HepG2 (cell line): ENCODE results near the gene SDK1. TPM values are rescaled to one million over a fixed set of nuclear protein-coding genes. Genes with fewer than 3 reads are reported as not detected.

ENCODE experiments used
- ATAC-seq: fragments of 200-7000 bp; cut with Tn5 transposase; 3 replicates; pipeline ENCODE4 v1.9.1; 2020; ENCODE audit warnings: mild to moderate bottlenecking, moderate library complexity
- BruUV-seq: library from RNA; stranded (reverse); fragments of 400-500 nt; replicated peaks from 2 replicates; lab custom pipeline; 2021; lab: Mats Ljungman, UMichigan
- CTCF ChIA-PET: fragments of 300-600 bp; formaldehyde crosslinking; extraction: SDS; loops from one replicate; lab custom pipeline; 2021; ENCODE audit warnings: low total read pairs, inconsistent platforms, low intra/inter-chr PET ratio; lab: Yijun Ruan, JAX
- POLR2A ChIA-PET: fragments of 350-600 bp; sonication (Branson Sonifier 250); formaldehyde crosslinking; loops from one replicate; lab custom pipeline; 2020; ENCODE audit warnings: antibody characterized with exemption, inconsistent platforms; lab: Yijun Ruan, JAX
- DNase-seq: peaks from one replicate; pipeline ENCODE4 v3.0.0-alpha.2; 2015; ENCODE audit warnings: low spot score
- FAIRE-seq: peaks from 3 replicates; lab custom pipeline; 2011; peaks lifted over from hg19 to GRCh38; lab: Jason Lieb, UNC
- H2AFZ ChIP-seq: one replicate; pipeline ENCODE4 v1.6.1; 2011; ENCODE audit warnings: low read length, inconsistent platforms
- H3K27ac ChIP-seq: fragments of 300-600 bp; 3 replicates; pipeline ENCODE4 v1.8.0; 2011; ENCODE audit warnings: mixed run types, mild to moderate bottlenecking, mixed read lengths, low read length, inconsistent platforms; ENCODE audit not compliant: insufficient read depth; ENCODE audit errors: extremely low read length
- H3K27me3 ChIP-seq, 2 experiments: fragments of 200-600 bp in 1 of 2; 2 replicates in 1 of 2; 3 replicates in 1 of 2; pipeline versions ENCODE4 v1.6.0 to v1.8.0; 2011; ENCODE audit warnings: low read length in 2 of 2, mild to moderate bottlenecking in 2 of 2, moderate library complexity in 2 of 2, inconsistent platforms in 1 of 2; ENCODE audit not compliant: insufficient read depth in 2 of 2, control insufficient read depth in 1 of 2
- H3K36me3 ChIP-seq, 2 experiments: fragments of 200-600 bp in 1 of 2; replicated peaks in 1 of 2; 2 replicates in 1 of 2; 3 replicates in 1 of 2; pipeline versions ENCODE4 v1.5.1 to v1.8.0; 2011; ENCODE audit warnings: low read length in 2 of 2, inconsistent platforms in 1 of 2; ENCODE audit not compliant: insufficient read depth in 2 of 2, control insufficient read depth in 1 of 2
- H3K4me1 ChIP-seq: 2 replicates; pipeline ENCODE4 v1.5.1; 2012; ENCODE audit warnings: low read length, inconsistent platforms; ENCODE audit not compliant: insufficient read depth
- H3K4me2 ChIP-seq: 2 replicates; pipeline ENCODE4 v1.6.0; 2011; ENCODE audit warnings: low read depth, low read length, inconsistent platforms
- H3K4me3 ChIP-seq, 3 experiments: fragments of 200-600 bp in 1 of 3; sonication (generic), shearing (Covaris generic) in 1 of 3; replicated peaks in 1 of 3; 2 replicates each; pipeline ENCODE4 v1.5.1; 2011 to 2016; ENCODE audit warnings: low read length in 3 of 3, inconsistent platforms in 2 of 3, low read depth in 2 of 3, mild to moderate bottlenecking in 2 of 3, control low read depth in 1 of 3, mixed read lengths in 1 of 3; ENCODE audit not compliant: insufficient read depth in 1 of 3
- H3K79me2 ChIP-seq: one replicate; pipeline ENCODE4 v1.6.1; 2011; ENCODE audit warnings: low read length, inconsistent platforms; ENCODE audit not compliant: insufficient read depth
- H3K9ac ChIP-seq: 2 replicates; pipeline ENCODE4 v1.6.0; 2011; ENCODE audit warnings: mild to moderate bottlenecking, low read depth, low read length, inconsistent platforms; ENCODE audit not compliant: insufficient read depth
- H3K9me3 ChIP-seq: 2 replicates; pipeline ENCODE4 v1.5.1; 2012; ENCODE audit warnings: mild to moderate bottlenecking, low read length
- H4K20me1 ChIP-seq: 2 replicates; pipeline ENCODE4 v1.6.0; 2011; ENCODE audit warnings: inconsistent platforms, mild to moderate bottlenecking, low read length, moderate library complexity; ENCODE audit not compliant: insufficient read depth
- AKNA ChIP-seq: sonication (generic); formaldehyde crosslinking; IDR thresholded peaks from 2 replicates; pipeline ENCODE4 v1.4.0; 2020; ENCODE audit warnings: missing genetic modification reagents, borderline replicate concordance
- ATF2 ChIP-seq: sonication (generic); formaldehyde crosslinking; IDR thresholded peaks from 2 replicates; pipeline ENCODE4 v1.4.0; 2020; ENCODE audit warnings: missing genetic modification reagents
- BORCS8-MEF2B ChIP-seq: sonication (generic); formaldehyde crosslinking; IDR thresholded peaks from 2 replicates; pipeline ENCODE4 v1.8.0; 2022; ENCODE audit warnings: mild to moderate bottlenecking, missing genetic modification reagents
- FOXO4 ChIP-seq: sonication (generic); formaldehyde crosslinking; conservative IDR thresholded peaks from 2 replicates; pipeline ENCODE4 v1.8.1; 2023; ENCODE audit warnings: missing genetic modification reagents
- HNRNPL ChIP-seq: fragments of 200-400 bp; formaldehyde crosslinking; IDR thresholded peaks from 2 replicates; pipeline ENCODE4 v1.6.1; 2017; ENCODE audit warnings: mild to moderate bottlenecking, low read depth, low read length
- NFIB ChIP-seq: sonication (generic); formaldehyde crosslinking; IDR thresholded peaks from 2 replicates; pipeline ENCODE4 v1.9.0; 2021; ENCODE audit warnings: missing genetic modification reagents, mild to moderate bottlenecking, borderline replicate concordance
- POLR2A ChIP-seq, 2 experiments: IDR thresholded peaks; 2 replicates each; pipeline ENCODE4 v1.6.1; 2011; ENCODE audit warnings: low read depth in 2 of 2, low read length in 2 of 2, mild to moderate bottlenecking in 1 of 2, moderate library complexity in 1 of 2; ENCODE audit not compliant: insufficient read depth in 1 of 2
- RBM22 ChIP-seq: fragments of 200-400 bp; formaldehyde crosslinking; optimal IDR thresholded peaks from 2 replicates; pipeline ENCODE3; 2017; ENCODE audit warnings: mild to moderate bottlenecking, low read length, moderate library complexity
- SALL2 ChIP-seq: sonication (generic); formaldehyde crosslinking; IDR thresholded peaks from 2 replicates; pipeline ENCODE4 v1.8.1; 2023; ENCODE audit warnings: mild to moderate bottlenecking, missing genetic modification reagents, inconsistent platforms
- SIX1 ChIP-seq: sonication (generic); formaldehyde crosslinking; IDR thresholded peaks from 2 replicates; pipeline ENCODE4 v1.4.0; 2020; ENCODE audit warnings: missing genetic modification reagents, borderline replicate concordance
- TFDP1 ChIP-seq: IDR thresholded peaks from 2 replicates; pipeline ENCODE4 v1.6.1; 2016; ENCODE audit warnings: missing compliant biosample characterization, missing genetic modification reagents, borderline replicate concordance
- ZFP82 ChIP-seq: sonication (generic); formaldehyde crosslinking; IDR thresholded peaks from 2 replicates; pipeline ENCODE4 v1.5.1; 2020; ENCODE audit warnings: mild to moderate bottlenecking, missing genetic modification reagents, borderline replicate concordance
- WGBS: methylation state at CpG from one replicate; pipeline ENCODE4 v1.1.6; 2017; ENCODE audit warnings: low lambda C conversion rate; 5-methylcytosine and 5-hydroxymethylcytosine counted together
- in situ Hi-C: cut with HindIII; loops from 2 replicates; pipeline ENCODE4 v1.10.0; 2017; ENCODE audit warnings: low pct_unique_long_range_greater_than_20kb; ENCODE audit not compliant: extremely low pct_ligation_motif_present
- intact Hi-C: fragments of 100-400 bp; cut with micrococcal nuclease; formaldehyde crosslinking; loops from one replicate; pipeline ENCODE4 v1.10.0; 2022; ENCODE audit not compliant: unreplicated experiment
- polyA plus RNA-seq, 8 experiments: library from polyadenylated mRNA; depleted of rRNA in 3 of 8; stranded (reverse) in 7 of 8; unstranded in 1 of 8; fragments of >200 nt; fragmentation: Illumina TruSeq in 4 of 8; extraction: Trizol in 4 of 8; gene quantifications; 2 replicates each; pipeline versions ENCODE4 v1.2.1 to v1.2.3, GENCODE V29; 2011 to 2016; ENCODE audit warnings: low read depth in 4 of 8, missing spikeins in 1 of 8, mixed read lengths in 1 of 8; ENCODE audit not compliant: insufficient read depth in 1 of 8
- total RNA-seq, 5 experiments: library from RNA; depleted of rRNA; stranded (reverse); fragments of >200 nt; fragmentation: Illumina TruSeq; extraction: Trizol; gene quantifications; 2 replicates each; pipeline ENCODE4 v1.2.3, GENCODE V29; 2016; ENCODE audit warnings: low read depth in 1 of 5
- TF ChIP-seq, protein P1 (sequence below): IDR thresholded peaks from 2 replicates; pipeline ENCODE4 v1.6.1; 2016; ENCODE audit warnings: mild to moderate bottlenecking

Gene SDK1
- total and polyA plus RNA-seq, 2 of the 13 experiments (the other 11 are each of a cell fraction or from before 2014, with no cell fraction given): 0.35 to 2.4 TPM

GRCh38 chr7:4241791-4242190 lies 940.7 kb downstream of the SDK1 start:
- H3K27ac ChIP-seq: no peak overlapping the region
- H3K79me2 ChIP-seq: no peaks in the 10 kb centered on the region
- no peaks in the 10 kb centered on the region for H3K36me3 ChIP-seq
- no peaks in the 10 kb centered on the region for H3K9me3 ChIP-seq
- BruUV-seq: no TSS peak
- intact Hi-C loops (no loop called here), in situ Hi-C loops (no loop called here)
- DNase-seq (no peak), FAIRE-seq (no peak), ATAC-seq (peak; percentile 40; the same call in 2 of the 3 replicates)
- no peak overlapping the region for H3K9ac ChIP-seq
- peaks cover 35% of the 10 kb centered on the region for H3K4me1 ChIP-seq
- POLR2A ChIA-PET: no interaction called here
- 100% methylated on average over 1 of the region's 12 CpGs for WGBS
- H3K4me2 ChIP-seq: no peak overlapping the region
- no peaks in the 10 kb centered on the region for H3K27me3 ChIP-seq
- no peak overlapping the region for H3K4me3 ChIP-seq
- CTCF ChIA-PET: no interaction called here
- H4K20me1 ChIP-seq: no peaks in the 10 kb centered on the region
- no peak overlapping the region for H2AFZ ChIP-seq
- TF ChIP-seq SIX1 (CRISPR knock-in tag) (no peak), TFDP1 (no peak), RBM22 (no peak), ATF2 (CRISPR knock-in tag) (no peak), HNRNPL (peak; percentile 68; the same call in 1 of the 2 replicates), ZFP82 (CRISPR knock-in tag) (no peak), NFIB (CRISPR knock-in tag) (no peak), BORCS8-MEF2B (CRISPR knock-in tag) (no peak), FOXO4 (CRISPR knock-in tag) (no peak), POLR2A (IDR thresholded peaks at IDR 0.05; ENCODE audit: insufficient read depth in 1 of 2, low read depth in 2 of 2, low read length in 2 of 2) (no peak), AKNA (CRISPR knock-in tag) (no peak), SALL2 (no peak)
- TF ChIP-seq, protein P1, sequence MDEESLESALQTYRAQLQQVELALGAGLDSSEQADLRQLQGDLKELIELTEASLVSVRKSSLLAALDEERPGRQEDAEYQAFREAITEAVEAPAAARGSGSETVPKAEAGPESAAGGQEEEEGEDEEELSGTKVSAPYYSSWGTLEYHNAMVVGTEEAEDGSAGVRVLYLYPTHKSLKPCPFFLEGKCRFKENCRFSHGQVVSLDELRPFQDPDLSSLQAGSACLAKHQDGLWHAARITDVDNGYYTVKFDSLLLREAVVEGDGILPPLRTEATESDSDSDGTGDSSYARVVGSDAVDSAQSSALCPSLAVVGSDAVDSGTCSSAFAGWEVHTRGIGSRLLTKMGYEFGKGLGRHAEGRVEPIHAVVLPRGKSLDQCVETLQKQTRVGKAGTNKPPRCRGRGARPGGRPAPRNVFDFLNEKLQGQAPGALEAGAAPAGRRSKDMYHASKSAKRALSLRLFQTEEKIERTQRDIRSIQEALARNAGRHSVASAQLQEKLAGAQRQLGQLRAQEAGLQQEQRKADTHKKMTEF (CRISPR knock-in tag): no peak
